ENCODE results near the gene MTARC2. TPM values are rescaled to one million over a fixed set of nuclear protein-coding genes. Genes with fewer than 3 reads are reported as not detected.

The MTARC2 gene
- polyA plus RNA-seq, 2 of the 4 experiments (the other 2 are of a cell fraction): 13.5 to 18.4 TPM

DNA sequence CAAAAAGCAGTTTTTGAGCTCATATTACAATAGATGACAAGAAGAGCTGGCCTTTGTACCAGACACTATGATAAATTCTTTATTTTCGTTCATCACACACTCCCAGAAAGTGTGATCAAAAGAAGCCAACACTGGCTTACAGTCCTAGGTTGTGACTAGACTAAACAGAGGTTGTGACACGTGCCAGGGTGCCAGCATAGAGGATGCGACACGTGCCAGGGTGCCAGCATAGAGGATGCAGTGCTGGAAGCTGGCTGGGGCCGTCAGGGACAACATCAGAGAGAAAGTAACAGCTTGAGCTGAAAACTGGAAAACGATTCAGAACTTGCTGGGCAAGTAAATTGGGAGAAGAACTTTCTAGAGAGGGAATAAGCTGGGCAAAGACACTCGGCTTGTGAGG lies 40.8 kb downstream of the MTARC2 start:
- Histone ChIP-seq H3K4me1 (peaks cover 12% of the 10 kb centered on the region; the same call in 2 of the 3 replicates), H3K9me3 (no peaks in the 10 kb centered on the region), H3K4me3 (no peak overlapping the region), H3K27ac (no peak overlapping the region), H3K4me2 (no peak overlapping the region)
- ChIA-PET CTCF (interaction anchor here (0.6 to 8.3 kb wide), 8 partner anchors 13 to 508 kb away, joined by 3 to 78 read pairs (median 4); no protein-coding TSS in a partner anchor), POLR2A (no interaction called here)
- FAIRE-seq (no peak), ATAC-seq (no peak), DNase-seq (ENCODE audit: low read depth in 1 of 2, low spot score in 1 of 2) (no peak)
- 87% methylated on average over 7 of the region's 7 CpGs for WGBS (ENCODE audit: missing lambda C conversion rate)
- TF ChIP-seq RCOR1 (IDR thresholded peaks at IDR 0.05; ENCODE audit: low read depth, low read length) (no peak), BHLHE40 (IDR thresholded peaks at IDR 0.05; ENCODE audit: low read depth, low read length) (no peak), HDAC2 (IDR thresholded peaks at IDR 0.05) (no peak), HOXB5 (CRISPR knock-in tag; IDR thresholded peaks at IDR 0.05) (no peak), TP53 (CRISPR knock-in tag; IDR thresholded peaks at IDR 0.05) (no peak), POLR2AphosphoS2 (conservative IDR thresholded peaks at IDR 0.05; ENCODE audit: low read length) (no peak), EHMT2 (IDR thresholded peaks at IDR 0.05; ENCODE audit: low read depth) (no peak), TFCP2L1 (CRISPR knock-in tag; IDR thresholded peaks at IDR 0.05) (no peak), CHD2 (IDR thresholded peaks at IDR 0.05; ENCODE audit: low read length, partially characterized antibody) (no peak), HOXB13 (CRISPR knock-in tag; IDR thresholded peaks at IDR 0.05; ENCODE audit: low read depth) (no peak), SMC3 (IDR thresholded peaks at IDR 0.05) (no peak), MAZ (IDR thresholded peaks at IDR 0.05; ENCODE audit: borderline replicate concordance, low read depth, low read length) (no peak), EHF (CRISPR knock-in tag; IDR thresholded peaks at IDR 0.05) (no peak), MAFK (IDR thresholded peaks at IDR 0.05; ENCODE audit: partially characterized antibody) (no peak), PHF8 (IDR thresholded peaks at IDR 0.05; ENCODE audit: borderline replicate concordance, low read depth) (no peak), SREBF2 (IDR thresholded peaks at IDR 0.05) (no peak)
- TF ChIP-seq, protein P1, sequence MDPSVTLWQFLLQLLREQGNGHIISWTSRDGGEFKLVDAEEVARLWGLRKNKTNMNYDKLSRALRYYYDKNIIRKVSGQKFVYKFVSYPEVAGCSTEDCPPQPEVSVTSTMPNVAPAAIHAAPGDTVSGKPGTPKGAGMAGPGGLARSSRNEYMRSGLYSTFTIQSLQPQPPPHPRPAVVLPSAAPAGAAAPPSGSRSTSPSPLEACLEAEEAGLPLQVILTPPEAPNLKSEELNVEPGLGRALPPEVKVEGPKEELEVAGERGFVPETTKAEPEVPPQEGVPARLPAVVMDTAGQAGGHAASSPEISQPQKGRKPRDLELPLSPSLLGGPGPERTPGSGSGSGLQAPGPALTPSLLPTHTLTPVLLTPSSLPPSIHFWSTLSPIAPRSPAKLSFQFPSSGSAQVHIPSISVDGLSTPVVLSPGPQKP (IDR thresholded peaks at IDR 0.05; ENCODE audit: low read depth, low read length): no peak
- TF ChIP-seq, protein P2, sequence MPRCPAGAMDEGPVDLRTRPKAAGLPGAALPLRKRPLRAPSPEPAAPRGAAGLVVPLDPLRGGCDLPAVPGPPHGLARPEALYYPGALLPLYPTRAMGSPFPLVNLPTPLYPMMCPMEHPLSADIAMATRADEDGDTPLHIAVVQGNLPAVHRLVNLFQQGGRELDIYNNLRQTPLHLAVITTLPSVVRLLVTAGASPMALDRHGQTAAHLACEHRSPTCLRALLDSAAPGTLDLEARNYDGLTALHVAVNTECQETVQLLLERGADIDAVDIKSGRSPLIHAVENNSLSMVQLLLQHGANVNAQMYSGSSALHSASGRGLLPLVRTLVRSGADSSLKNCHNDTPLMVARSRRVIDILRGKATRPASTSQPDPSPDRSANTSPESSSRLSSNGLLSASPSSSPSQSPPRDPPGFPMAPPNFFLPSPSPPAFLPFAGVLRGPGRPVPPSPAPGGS (IDR thresholded peaks at IDR 0.05): no peak
- TF ChIP-seq, protein P3, sequence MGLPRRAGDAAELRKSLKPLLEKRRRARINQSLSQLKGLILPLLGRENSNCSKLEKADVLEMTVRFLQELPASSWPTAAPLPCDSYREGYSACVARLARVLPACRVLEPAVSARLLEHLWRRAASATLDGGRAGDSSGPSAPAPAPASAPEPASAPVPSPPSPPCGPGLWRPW (IDR thresholded peaks at IDR 0.05): no peak
- TF ChIP-seq, protein P4, sequence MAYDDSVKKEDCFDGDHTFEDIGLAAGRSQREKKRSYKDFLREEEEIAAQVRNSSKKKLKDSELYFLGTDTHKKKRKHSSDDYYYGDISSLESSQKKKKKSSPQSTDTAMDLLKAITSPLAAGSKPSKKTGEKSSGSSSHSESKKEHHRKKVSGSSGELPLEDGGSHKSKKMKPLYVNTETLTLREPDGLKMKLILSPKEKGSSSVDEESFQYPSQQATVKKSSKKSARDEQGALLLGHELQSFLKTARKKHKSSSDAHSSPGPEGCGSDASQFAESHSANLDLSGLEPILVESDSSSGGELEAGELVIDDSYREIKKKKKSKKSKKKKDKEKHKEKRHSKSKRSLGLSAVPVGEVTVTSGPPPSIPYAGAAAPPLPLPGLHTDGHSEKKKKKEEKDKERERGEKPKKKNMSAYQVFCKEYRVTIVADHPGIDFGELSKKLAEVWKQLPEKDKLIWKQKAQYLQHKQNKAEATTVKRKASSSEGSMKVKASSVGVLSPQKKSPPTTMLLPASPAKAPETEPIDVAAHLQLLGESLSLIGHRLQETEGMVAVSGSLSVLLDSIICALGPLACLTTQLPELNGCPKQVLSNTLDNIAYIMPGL (CRISPR knock-in tag; IDR thresholded peaks at IDR 0.05; ENCODE audit: borderline replicate concordance): no peak

DNA sequence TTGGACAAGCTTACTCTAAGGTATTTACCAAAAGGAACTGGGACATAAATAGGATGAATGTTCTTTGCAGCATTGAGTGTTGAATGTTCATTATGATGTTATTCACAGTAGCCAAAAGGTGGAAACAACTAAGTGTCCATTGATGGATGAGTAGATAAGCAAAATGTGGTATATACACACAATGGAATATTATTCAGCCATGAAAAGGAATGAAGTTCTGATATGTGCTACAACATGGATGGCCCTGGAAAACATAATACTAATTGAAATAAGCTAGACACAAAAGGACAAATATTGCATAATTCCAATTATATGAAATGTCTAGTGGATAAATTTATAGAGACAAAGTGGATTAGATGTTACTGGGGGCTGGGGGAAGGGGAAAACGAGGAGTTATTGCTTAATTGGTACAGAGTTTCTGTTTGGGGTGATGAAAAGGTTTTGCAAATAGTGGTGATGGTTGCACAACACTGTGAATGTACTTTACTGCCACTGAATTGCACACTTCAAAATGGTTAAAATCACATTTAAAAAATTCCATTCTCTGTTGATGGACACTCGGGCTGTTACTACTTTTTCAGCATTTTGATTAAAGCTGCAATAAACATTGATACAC lies 41.5 kb downstream of the MTARC2 start:
- TF ChIP-seq CEBPB (IDR thresholded peaks at IDR 0.05): peak; percentile 37 to 47; a peak in 3 of 4 replicates
- no peak for TF ChIP-seq KDM1A (IDR thresholded peaks at IDR 0.05; ENCODE audit: low read depth)
- TF ChIP-seq, protein P3 (IDR thresholded peaks at IDR 0.05): no peak
- H3K4me2 ChIP-seq: no peak overlapping the region
- no peaks in the 10 kb centered on the region for H3K9me3 ChIP-seq
- FAIRE-seq (no peak), DNase-seq (ENCODE audit: low read depth in 1 of 2, low spot score in 1 of 2) (no peak), ATAC-seq (no peak)
- ChIA-PET POLR2A (no interaction called here), CTCF (interaction anchor here (1.0 to 8.3 kb wide), 3 partner anchors 14 to 24 kb away, joined by 3 to 78 read pairs (median 7); no protein-coding TSS in a partner anchor)
- WGBS (ENCODE audit: missing lambda C conversion rate): 66% methylated on average over 2 of the region's 2 CpGs
- H3K4me1 ChIP-seq: peaks cover 12% of the 10 kb centered on the region; the same call in 2 of the 3 replicates
- H3K4me3 ChIP-seq: no peak overlapping the region
- H3K27ac ChIP-seq: no peak overlapping the region
